ENCODE measurements around the gene RDH12. TPM values are rescaled to one million over a fixed set of nuclear protein-coding genes. Genes with fewer than 3 reads are reported as not detected.
A peak's percentile ranks its signal among the peaks of the same experiment; 100 is the strongest.

RDH12 gene
- total RNA-seq, 4 donors from 2014 or later = 0.13 TPM; not detected in 3

DNA sequence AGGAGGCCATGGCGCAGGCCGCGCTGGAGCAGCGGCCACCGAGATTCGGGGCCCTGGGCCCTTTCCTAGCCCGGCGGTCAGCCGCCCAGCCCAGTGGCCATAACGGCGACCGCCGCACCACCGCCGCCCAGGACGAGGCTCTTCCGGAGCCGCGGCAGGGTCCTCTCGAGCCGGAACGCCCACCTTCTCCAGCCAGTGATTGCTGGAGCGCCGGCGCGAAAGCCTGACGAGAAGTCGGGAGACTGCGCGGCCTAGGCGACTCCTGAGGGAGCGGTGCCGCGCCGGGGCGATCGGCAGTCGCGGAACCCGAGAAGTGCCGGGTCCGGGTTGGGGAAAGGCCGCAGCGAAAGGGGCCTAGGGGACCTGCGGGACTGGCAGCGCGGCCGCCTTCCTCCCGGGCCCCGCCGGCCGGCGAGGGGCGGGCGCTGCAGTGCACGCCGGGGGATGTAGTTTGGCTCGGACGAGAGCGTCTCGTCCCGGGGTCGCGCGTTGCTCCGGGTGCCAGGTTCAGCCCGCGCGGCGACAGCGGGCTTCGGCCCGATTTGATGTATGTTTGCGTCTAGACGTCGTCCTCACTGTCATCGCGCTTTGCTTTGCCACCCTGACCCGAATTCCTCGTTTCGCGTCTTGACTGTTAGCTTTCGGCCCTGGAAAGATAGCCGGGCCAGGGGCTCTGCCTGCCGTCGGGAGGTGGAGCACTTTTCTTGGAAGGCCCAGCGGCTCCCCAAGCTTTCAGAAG is 27.0 kb upstream of the RDH12 start, which contains the start of gene VTI1B:
Gene VTI1B, minus strand, starts transcription at position 153 of the 739 bp plus-strand sequence. Its CDS starts 143 bp downstream, at position 10.
- Histone ChIP-seq H3K36me3 (no peaks in the 10 kb centered on the region), H3K27me3 (no peaks in the 10 kb centered on the region), H3K27ac (peak within 1 kb of the TSS; percentile 92 to 99 (median 96)), H3K4me3 (peak within 1 kb of the TSS; percentile 90 to 99 (median 92)), H3K9me3 (no peaks in the 10 kb centered on the region), H3K4me1 (peaks cover 34 to 40% of the 10 kb centered on the region in 2 donors)
- in situ Hi-C loops (cut with MboI; ENCODE audit: low sequenced_read_pairs in 4 of 4) (loop anchor here in 2 of 4 donors (5.0 to 10.0 kb wide), 2 partner anchors 57 to 60 kb away; partner anchors contain the start of gene ARG2 (in 2 of the 2)), intact Hi-C loops (cut with DNase I; ENCODE audit: low total_unique reads) (loop anchor here (1.0 to 10.0 kb wide), 4 partner anchors 20 to 430 kb away; partner anchors contain the start of genes ARG2, PALS1, PIGH and RDH11)
- TF ChIP-seq, protein P1, sequence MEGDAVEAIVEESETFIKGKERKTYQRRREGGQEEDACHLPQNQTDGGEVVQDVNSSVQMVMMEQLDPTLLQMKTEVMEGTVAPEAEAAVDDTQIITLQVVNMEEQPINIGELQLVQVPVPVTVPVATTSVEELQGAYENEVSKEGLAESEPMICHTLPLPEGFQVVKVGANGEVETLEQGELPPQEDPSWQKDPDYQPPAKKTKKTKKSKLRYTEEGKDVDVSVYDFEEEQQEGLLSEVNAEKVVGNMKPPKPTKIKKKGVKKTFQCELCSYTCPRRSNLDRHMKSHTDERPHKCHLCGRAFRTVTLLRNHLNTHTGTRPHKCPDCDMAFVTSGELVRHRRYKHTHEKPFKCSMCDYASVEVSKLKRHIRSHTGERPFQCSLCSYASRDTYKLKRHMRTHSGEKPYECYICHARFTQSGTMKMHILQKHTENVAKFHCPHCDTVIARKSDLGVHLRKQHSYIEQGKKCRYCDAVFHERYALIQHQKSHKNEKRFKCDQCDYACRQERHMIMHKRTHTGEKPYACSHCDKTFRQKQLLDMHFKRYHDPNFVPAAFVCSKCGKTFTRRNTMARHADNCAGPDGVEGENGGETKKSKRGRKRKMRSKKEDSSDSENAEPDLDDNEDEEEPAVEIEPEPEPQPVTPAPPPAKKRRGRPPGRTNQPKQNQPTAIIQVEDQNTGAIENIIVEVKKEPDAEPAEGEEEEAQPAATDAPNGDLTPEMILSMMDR (IDR thresholded peaks at IDR 0.05 in 4 of 5, conservative IDR thresholded peaks at IDR 0.05 in 1 of 5) = peak in 1 of 5 experiments; percentile 18
- TF ChIP-seq POLR2A (IDR thresholded peaks at IDR 0.05) = peak; percentile 59 to 77
- DNase-seq (peak; percentile 56 to 71), ATAC-seq (peak; percentile 95 to 96)

DNA sequence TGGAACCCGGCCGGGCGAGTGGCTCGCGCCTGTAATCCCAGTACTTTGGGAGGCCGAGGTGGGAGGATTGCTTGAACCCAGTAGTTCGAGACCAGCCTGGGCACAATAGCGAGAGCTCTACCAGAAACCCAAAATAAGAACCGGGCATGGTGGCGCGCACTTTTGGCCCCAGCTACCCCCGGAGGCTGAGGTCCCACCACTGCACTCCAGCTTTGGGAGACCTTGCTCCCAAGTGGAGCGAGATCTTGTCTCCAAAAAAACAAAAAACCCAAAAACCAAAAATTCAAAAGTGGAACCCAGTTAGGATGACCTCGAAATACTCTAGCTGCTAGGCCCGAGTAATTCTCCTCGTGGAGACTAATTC is 26.5 kb upstream of the RDH12 start:
- Histone ChIP-seq H3K9me3 (no peaks in the 10 kb centered on the region), H3K36me3 (no peaks in the 10 kb centered on the region), H3K4me1 (peaks cover 34 to 38% of the 10 kb centered on the region in 2 donors), H3K27ac (peak overlapping the region; percentile 92 to 99 (median 96)), H3K27me3 (no peaks in the 10 kb centered on the region), H3K4me3 (peak overlapping the region; percentile 90 to 99 (median 92))
- no peak for DNase-seq
- ATAC-seq = no peak
- in situ Hi-C loops (cut with MboI; ENCODE audit: low sequenced_read_pairs in 4 of 4) = loop anchor here in 1 of 4 donors (10.0 kb wide), 1 partner anchor 60 kb away; the partner anchor contains the start of gene ARG2
- intact Hi-C loops (cut with DNase I; ENCODE audit: low total_unique reads) = loop anchor here (2.0 to 10.0 kb wide), 3 partner anchors 20 to 430 kb away; partner anchors contain the start of genes ARG2, PALS1 and RDH11
- TF ChIP-seq POLR2A (IDR thresholded peaks at IDR 0.05) = no peak
- TF ChIP-seq, protein P1 (IDR thresholded peaks at IDR 0.05 in 4 of 5, conservative IDR thresholded peaks at IDR 0.05 in 1 of 5) = no peak

DNA sequence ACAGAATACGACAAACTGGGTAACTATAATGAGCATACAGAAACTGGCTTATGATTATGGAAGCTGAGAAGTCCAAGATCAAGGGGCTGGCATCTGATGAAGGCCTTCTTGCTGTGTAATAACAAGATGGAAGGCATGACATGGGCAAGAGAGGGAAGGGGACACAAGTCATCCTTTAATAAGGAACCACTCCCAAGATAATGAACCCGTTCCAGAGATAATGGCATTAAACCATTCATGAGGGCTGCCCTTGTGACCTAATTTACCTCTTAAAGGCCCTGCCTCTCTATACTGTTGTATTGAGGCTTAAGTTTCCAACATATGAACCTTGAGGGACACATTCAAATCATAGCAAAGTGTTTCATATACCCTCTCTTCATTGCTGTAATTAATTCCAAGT is 22.7 kb upstream of the RDH12 start:
- H3K4me1 ChIP-seq = peaks cover 5% of the 10 kb centered on the region in 2 donors
- TF ChIP-seq, protein P1 (IDR thresholded peaks at IDR 0.05 in 4 of 5, conservative IDR thresholded peaks at IDR 0.05 in 1 of 5) = no peak
- TF ChIP-seq POLR2A (IDR thresholded peaks at IDR 0.05) = no peak
- ATAC-seq (no peak), DNase-seq (no peak)
- H3K36me3 ChIP-seq = no peaks in the 10 kb centered on the region
- no peaks in the 10 kb centered on the region for H3K9me3 ChIP-seq
- no peak overlapping the region for H3K27ac ChIP-seq
- no peak overlapping the region for H3K4me3 ChIP-seq
- intact Hi-C loops (cut with DNase I; ENCODE audit: low total_unique reads) = loop anchor here (10.0 kb wide), 1 partner anchor 434 kb away; the partner anchor contains the start of gene PALS1
- in situ Hi-C loops (cut with MboI; ENCODE audit: low sequenced_read_pairs in 4 of 4) = loop anchor here in 1 of 4 donors (10.0 kb wide), 1 partner anchor 64 kb away; the partner anchor contains the start of gene ARG2
- H3K27me3 ChIP-seq = no peaks in the 10 kb centered on the region

DNA sequence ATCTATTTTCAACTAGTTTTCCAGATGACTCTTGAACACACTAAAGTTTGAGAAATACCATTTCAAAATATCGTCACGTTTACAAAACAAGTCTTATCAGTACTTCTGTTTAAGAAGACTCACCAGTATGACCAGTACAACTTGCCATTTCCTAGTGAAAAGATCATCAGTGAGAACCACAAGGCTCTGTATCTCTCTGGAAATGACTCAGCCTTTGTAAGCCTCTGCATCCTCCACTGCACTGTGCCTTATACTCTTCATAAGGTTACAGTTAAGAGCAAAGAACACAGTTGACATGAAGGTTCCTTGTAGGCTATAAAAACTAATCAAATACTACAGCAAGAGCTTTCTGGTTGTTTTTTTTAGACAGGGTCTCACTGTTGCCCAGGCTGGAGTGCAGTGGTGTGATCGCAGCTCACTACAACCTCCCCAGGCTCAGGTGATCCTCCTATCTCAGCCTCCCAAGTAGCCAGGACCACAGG is 21.5 kb upstream of the RDH12 start:
- H3K9me3 ChIP-seq = no peaks in the 10 kb centered on the region
- in situ Hi-C loops (cut with MboI; ENCODE audit: low sequenced_read_pairs in 4 of 4) = no loop called here
- no peak for ATAC-seq
- intact Hi-C loops (cut with DNase I; ENCODE audit: low total_unique reads) = no loop called here
- no peak overlapping the region for H3K4me3 ChIP-seq
- DNase-seq = no peak
- peaks cover 4% of the 10 kb centered on the region in 2 donors for H3K4me1 ChIP-seq
- H3K36me3 ChIP-seq = peaks cover 0 to 2% of the 10 kb centered on the region in 2 donors
- TF ChIP-seq, protein P1 (IDR thresholded peaks at IDR 0.05 in 4 of 5, conservative IDR thresholded peaks at IDR 0.05 in 1 of 5) = no peak
- TF ChIP-seq POLR2A (IDR thresholded peaks at IDR 0.05) = no peak
- H3K27ac ChIP-seq = no peak overlapping the region
- H3K27me3 ChIP-seq = no peaks in the 10 kb centered on the region

Data from gastrocnemius medialis (tissue), 4 donors.